CD14-positive monocyte (primary cell): ENCODE results near the gene RDH13. TPM values are rescaled to one million over a fixed set of nuclear protein-coding genes. Genes with fewer than 3 reads are reported as not detected.

ENCODE experiments used
- DNase-seq, 3 donors: peaks; one replicate each; pipeline ENCODE4 v3.0.0-alpha.2; 2011 to 2022
- H2AFZ ChIP-seq: 2 replicates; pipeline ENCODE4 v1.6.0; 2012; ENCODE audit warnings: mild to moderate bottlenecking, low read depth, low read length, inconsistent platforms; ENCODE audit not compliant: insufficient read depth, poor library complexity, severe bottlenecking
- H3K27ac ChIP-seq, 2 donors: 1 replicate in 1 of 2; 2 replicates in 1 of 2; pipeline ENCODE4 v1.5.1; 2012 to 2013; ENCODE audit warnings: low read length in 2 of 2, control low read depth in 1 of 2, inconsistent platforms in 1 of 2, low read depth in 1 of 2, mild to moderate bottlenecking in 1 of 2
- H3K27me3 ChIP-seq, 2 donors: one replicate each; pipeline versions ENCODE4 v1.6.0 to v1.6.1; 2011 to 2013; ENCODE audit warnings: low read length in 2 of 2; ENCODE audit not compliant: control insufficient read depth in 2 of 2, insufficient read depth in 2 of 2
- H3K36me3 ChIP-seq, 2 donors: replicated peaks in 1 of 2; 1 replicate in 1 of 2; 2 replicates in 1 of 2; pipeline versions ENCODE4 v1.5.1 to v1.6.1; 2012 to 2013; ENCODE audit warnings: low read length in 2 of 2, control low read depth in 1 of 2, inconsistent platforms in 1 of 2, mild to moderate bottlenecking in 1 of 2; ENCODE audit not compliant: insufficient read depth in 2 of 2, control insufficient read depth in 1 of 2
- H3K4me1 ChIP-seq, 2 donors: 1 replicate in 1 of 2; 2 replicates in 1 of 2; pipeline versions ENCODE4 v1.5.1 to v1.6.1; 2012 to 2013; ENCODE audit warnings: low read length in 2 of 2, control low read depth in 1 of 2, inconsistent platforms in 1 of 2, mild to moderate bottlenecking in 1 of 2, moderate library complexity in 1 of 2; ENCODE audit not compliant: insufficient read depth in 2 of 2, control insufficient read depth in 1 of 2
- H3K4me2 ChIP-seq: replicated peaks from 2 replicates; pipeline ENCODE3; 2012; ENCODE audit warnings: low read length, moderate library complexity, mild to moderate bottlenecking; ENCODE audit not compliant: poor library complexity, severe bottlenecking; ENCODE audit errors: extremely low read depth
- H3K4me3 ChIP-seq, 3 experiments: fragments of 200-600 bp in 1 of 3; sonication (generic) in 1 of 3; replicated peaks in 1 of 3; 1 replicate in 2 of 3; 2 replicates in 1 of 3; pipeline ENCODE4 v1.5.1; 2011 to 2013; ENCODE audit warnings: low read length in 3 of 3, mild to moderate bottlenecking in 3 of 3, control low read depth in 2 of 3, low read depth in 2 of 3, inconsistent platforms in 1 of 3, moderate library complexity in 1 of 3
- H3K79me2 ChIP-seq: 2 replicates; pipeline ENCODE4 v1.6.0; 2012; ENCODE audit warnings: mild to moderate bottlenecking, control low read depth, inconsistent platforms, low read length, moderate library complexity; ENCODE audit not compliant: insufficient read depth
- H3K9ac ChIP-seq: 2 replicates; pipeline ENCODE4 v1.6.0; 2017; ENCODE audit warnings: low read length, mild to moderate bottlenecking; ENCODE audit not compliant: insufficient read depth, poor library complexity, severe bottlenecking
- H3K9me3 ChIP-seq, 2 donors: replicated peaks in 1 of 2; 1 replicate in 1 of 2; 2 replicates in 1 of 2; pipeline versions ENCODE4 v1.5.1 to v1.6.1; 2012 to 2013; ENCODE audit warnings: low read length in 2 of 2, control low read depth in 1 of 2; ENCODE audit not compliant: control insufficient read depth in 1 of 2, insufficient read depth in 1 of 2
- H4K20me1 ChIP-seq: 2 replicates; pipeline ENCODE4 v1.6.0; 2012; ENCODE audit warnings: mild to moderate bottlenecking, low read length, control low read depth, moderate library complexity; ENCODE audit not compliant: insufficient read depth
- H3K27ac Mint-ChIP-seq, 7 donors: one replicate each; pipeline ENCODE4 v1.8.0; 2020; ENCODE audit warnings: mild to moderate bottlenecking in 7 of 7, mixed read lengths in 7 of 7, moderate library complexity in 6 of 7, inconsistent platforms in 2 of 7
- H3K27me3 Mint-ChIP-seq, 3 donors: one replicate each; pipeline ENCODE4 v1.8.0; 2021 to 2022; ENCODE audit warnings: low read depth in 3 of 3, mild to moderate bottlenecking in 3 of 3, mixed read lengths in 3 of 3, moderate library complexity in 3 of 3, inconsistent platforms in 1 of 3
- H3K36me3 Mint-ChIP-seq, 2 donors: one replicate each; pipeline ENCODE4 v1.8.0; 2020; ENCODE audit warnings: mixed read lengths in 2 of 2, inconsistent platforms in 1 of 2, mild to moderate bottlenecking in 1 of 2
- H3K4me1 Mint-ChIP-seq: one replicate; pipeline ENCODE4 v1.8.0; 2020; ENCODE audit warnings: mild to moderate bottlenecking, mixed read lengths
- H3K4me3 Mint-ChIP-seq, 2 donors: one replicate each; pipeline ENCODE4 v1.8.0; 2020; ENCODE audit warnings: mild to moderate bottlenecking in 2 of 2, mixed read lengths in 2 of 2, moderate library complexity in 1 of 2
- H3K9me3 Mint-ChIP-seq, 7 donors: one replicate each; pipeline ENCODE4 v1.8.0; 2020 to 2022; ENCODE audit warnings: mixed read lengths in 7 of 7, mild to moderate bottlenecking in 6 of 7, moderate library complexity in 6 of 7, inconsistent platforms in 2 of 7
- WGBS: methylation state at CpG from one replicate; pipeline ENCODE4 v1.1.5; 2013; ENCODE audit warnings: missing lambda C conversion rate; ENCODE audit not compliant: insufficient coverage; 5-methylcytosine and 5-hydroxymethylcytosine counted together
- intact Hi-C, 2 donors: fragments of 100-400 bp; cut with micrococcal nuclease; formaldehyde crosslinking; loops; one replicate each; pipeline versions ENCODE4 v1.15.0 to v1.15.1; 2023
- polyA plus RNA-seq, 3 donors: library from polyadenylated mRNA; depleted of rRNA in 1 of 3; unstranded in 2 of 3; stranded (reverse) in 1 of 3; fragments of 300-500 nt in 2 of 3; fragments of >200 nt in 1 of 3; fragmentation: Illumina TruSeq in 2 of 3; gene quantifications; 1 replicate in 2 of 3; 2 replicates in 1 of 3; pipeline ENCODE4 v1.2.3, GENCODE V29; 2012 to 2021
- TF ChIP-seq, protein P1 (sequence below): fragments of 200-600 bp; IDR thresholded peaks from one replicate; pipeline ENCODE4 v1.8.0; 2022; ENCODE audit warnings: antibody characterized with exemption, mild to moderate bottlenecking

Gene RDH13
- polyA plus RNA-seq, 3 donors, result 1.6 to 4.0 (median 2.3) TPM

DNA sequence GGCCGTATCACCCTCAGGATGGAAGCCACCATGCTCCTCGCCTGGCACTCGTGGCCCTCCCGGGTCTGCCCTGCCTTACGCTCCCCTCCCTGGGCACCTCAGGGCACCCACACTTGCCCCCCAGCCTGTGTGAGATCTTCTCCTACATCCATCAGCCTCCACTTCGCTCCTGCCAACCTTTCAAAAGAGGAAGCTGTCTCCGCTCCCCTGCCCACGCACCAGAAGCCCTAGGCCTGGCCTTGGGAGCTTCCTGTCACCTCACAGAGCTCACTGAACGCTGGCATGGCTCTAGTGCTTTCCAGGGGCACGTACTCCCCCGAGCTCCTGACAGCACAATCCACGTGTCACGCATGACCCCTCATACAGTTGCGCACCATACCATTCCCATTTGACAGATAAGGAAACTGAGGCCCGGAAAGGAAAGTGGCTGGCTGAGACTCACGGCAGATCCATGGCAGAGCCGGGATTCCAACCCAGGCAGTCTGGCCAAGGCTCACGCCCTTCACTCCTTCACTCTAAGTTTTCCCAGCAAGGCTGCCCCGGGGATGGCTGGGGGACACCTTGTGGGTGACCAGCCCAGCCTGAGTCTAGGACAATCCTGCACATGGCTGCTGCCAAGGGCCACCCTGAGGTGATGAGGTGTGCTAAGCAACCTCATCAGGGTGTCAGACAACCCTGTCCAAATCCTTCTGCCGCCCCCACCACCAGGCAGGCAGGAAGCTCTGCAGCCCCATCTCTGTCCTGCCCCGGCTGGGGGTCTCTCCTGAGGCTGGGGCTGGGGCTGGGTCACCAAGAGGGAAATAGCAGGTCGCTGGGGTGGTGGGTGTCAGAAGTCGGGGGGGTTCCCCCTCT, 35.1 kb upstream of the RDH13 start:
- H3K4me3 Mint-ChIP-seq, result no peak overlapping the region
- H3K27ac Mint-ChIP-seq, result peak overlapping the region in 6 of 7 donors; percentile 35 to 86 (median 46)
- H3K4me1 Mint-ChIP-seq, result peaks cover 13% of the 10 kb centered on the region
- TF ChIP-seq, protein P1, sequence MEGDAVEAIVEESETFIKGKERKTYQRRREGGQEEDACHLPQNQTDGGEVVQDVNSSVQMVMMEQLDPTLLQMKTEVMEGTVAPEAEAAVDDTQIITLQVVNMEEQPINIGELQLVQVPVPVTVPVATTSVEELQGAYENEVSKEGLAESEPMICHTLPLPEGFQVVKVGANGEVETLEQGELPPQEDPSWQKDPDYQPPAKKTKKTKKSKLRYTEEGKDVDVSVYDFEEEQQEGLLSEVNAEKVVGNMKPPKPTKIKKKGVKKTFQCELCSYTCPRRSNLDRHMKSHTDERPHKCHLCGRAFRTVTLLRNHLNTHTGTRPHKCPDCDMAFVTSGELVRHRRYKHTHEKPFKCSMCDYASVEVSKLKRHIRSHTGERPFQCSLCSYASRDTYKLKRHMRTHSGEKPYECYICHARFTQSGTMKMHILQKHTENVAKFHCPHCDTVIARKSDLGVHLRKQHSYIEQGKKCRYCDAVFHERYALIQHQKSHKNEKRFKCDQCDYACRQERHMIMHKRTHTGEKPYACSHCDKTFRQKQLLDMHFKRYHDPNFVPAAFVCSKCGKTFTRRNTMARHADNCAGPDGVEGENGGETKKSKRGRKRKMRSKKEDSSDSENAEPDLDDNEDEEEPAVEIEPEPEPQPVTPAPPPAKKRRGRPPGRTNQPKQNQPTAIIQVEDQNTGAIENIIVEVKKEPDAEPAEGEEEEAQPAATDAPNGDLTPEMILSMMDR, result no peak
- no peaks in the 10 kb centered on the region for H3K27me3 ChIP-seq
- DNase-seq, result peak in 1 of 3 donors; percentile 10
- H3K9me3 ChIP-seq, result peaks cover 0 to 3% of the 10 kb centered on the region in 2 donors
- peaks cover 0 to 6% (median under 1%) of the 10 kb centered on the region in 7 donors for H3K9me3 Mint-ChIP-seq
- intact Hi-C loops, result no loop called here
- peaks cover 10 to 17% of the 10 kb centered on the region in 2 donors for H3K4me1 ChIP-seq
- no peak overlapping the region for H2AFZ ChIP-seq
- peaks cover 1% of the 10 kb centered on the region for H3K79me2 ChIP-seq
- H3K36me3 Mint-ChIP-seq, result peaks cover 41 to 80% of the 10 kb centered on the region in 2 donors
- peaks cover 76% of the 10 kb centered on the region for H4K20me1 ChIP-seq
- peaks cover 0 to 2% (median 0%) of the 10 kb centered on the region in 3 donors for H3K27me3 Mint-ChIP-seq
- peak overlapping the region; percentile 15 for H3K9ac ChIP-seq
- H3K27ac ChIP-seq, result peak overlapping the region in 1 of 2 donors; percentile 4
- 61% methylated on average over 17 of the region's 23 CpGs for WGBS
- H3K4me2 ChIP-seq, result no peak overlapping the region
- no peak overlapping the region for H3K4me3 ChIP-seq
- peaks cover 59 to 74% of the 10 kb centered on the region in 2 donors for H3K36me3 ChIP-seq

DNA sequence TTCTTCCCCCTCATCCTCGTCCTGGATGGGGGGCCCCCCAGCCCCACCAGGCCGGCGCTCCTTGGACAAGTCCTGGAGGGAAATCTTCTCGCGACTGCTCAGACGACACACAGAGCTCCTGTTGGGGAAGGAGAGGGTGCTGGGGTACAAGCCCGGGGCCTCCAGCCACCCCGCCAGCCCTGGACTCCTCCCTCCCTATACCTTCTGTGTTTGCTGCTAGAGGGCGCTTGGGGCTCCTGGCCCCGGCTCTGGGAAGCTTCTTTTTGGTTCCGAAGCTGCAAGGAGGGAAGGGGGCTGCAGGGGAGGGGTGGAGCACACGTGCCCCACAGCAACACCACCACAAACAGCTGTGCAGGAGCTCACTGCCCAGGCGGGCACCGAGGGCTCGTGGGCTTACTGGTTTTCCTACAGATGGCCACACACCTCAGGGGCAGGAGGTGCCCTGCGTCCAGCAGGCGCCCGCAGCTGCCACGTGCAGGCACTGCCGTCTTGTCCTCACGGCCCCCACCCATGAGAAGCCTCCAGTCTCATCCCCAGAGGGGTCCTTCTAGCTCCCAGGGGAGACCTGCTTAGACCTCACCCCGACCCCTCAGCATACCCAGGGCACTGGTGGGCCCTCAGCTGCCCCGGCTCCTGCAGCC, 33.2 kb upstream of the RDH13 start:
- H3K4me3 Mint-ChIP-seq, result no peak overlapping the region
- no peak overlapping the region for H3K27ac ChIP-seq
- H3K9ac ChIP-seq, result no peak overlapping the region
- H4K20me1 ChIP-seq, result peaks cover 75% of the 10 kb centered on the region
- H3K9me3 ChIP-seq, result no peaks in the 10 kb centered on the region
- H3K9me3 Mint-ChIP-seq, result peaks cover 0 to 2% (median 0%) of the 10 kb centered on the region in 7 donors
- H3K36me3 ChIP-seq, result peaks cover 56 to 74% of the 10 kb centered on the region in 2 donors
- peaks cover 10 to 17% of the 10 kb centered on the region in 2 donors for H3K4me1 ChIP-seq
- H3K4me3 ChIP-seq, result no peak overlapping the region
- H3K27ac Mint-ChIP-seq, result no peak overlapping the region
- intact Hi-C loops, result no loop called here
- no peak overlapping the region for H2AFZ ChIP-seq
- H3K4me1 Mint-ChIP-seq, result peaks cover 13% of the 10 kb centered on the region
- H3K4me2 ChIP-seq, result no peak overlapping the region
- H3K27me3 Mint-ChIP-seq, result peaks cover 0 to 2% (median 0%) of the 10 kb centered on the region in 3 donors
- H3K79me2 ChIP-seq, result no peaks in the 10 kb centered on the region
- WGBS, result 96% methylated on average over 10 of the region's 23 CpGs
- no peaks in the 10 kb centered on the region for H3K27me3 ChIP-seq
- peaks cover 27 to 71% of the 10 kb centered on the region in 2 donors for H3K36me3 Mint-ChIP-seq
- TF ChIP-seq, protein P1, result no peak
- DNase-seq, result no peak
